ENCODE data around the gene CHADL.

DNA sequence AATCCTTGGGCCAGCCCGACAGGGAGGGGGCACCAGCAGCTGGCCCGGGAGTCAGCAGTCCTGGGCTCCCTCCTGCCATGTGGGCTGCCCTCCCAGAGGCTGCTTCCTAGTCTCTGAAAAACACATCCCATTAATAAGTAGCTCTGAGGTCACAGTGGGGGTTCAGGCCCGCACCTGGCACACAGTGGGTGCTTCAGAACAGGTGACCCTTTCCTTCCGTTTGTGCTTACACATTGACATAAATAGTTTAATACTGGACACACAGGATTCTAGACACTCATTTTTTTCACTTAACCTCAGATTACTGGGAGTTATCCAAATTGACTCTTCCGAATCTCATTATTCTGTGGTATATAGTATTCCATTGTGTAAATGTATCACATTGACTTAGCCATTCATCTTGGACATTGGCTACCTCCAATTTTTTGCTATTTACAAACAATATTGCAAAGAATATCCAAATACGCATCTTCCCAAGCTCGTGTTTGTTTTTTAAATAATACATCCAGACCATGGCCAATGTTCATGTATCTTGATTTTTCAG lies 474 bp upstream of the CHADL start:
- TF ChIP-seq GATA3 (IDR thresholded peaks at IDR 0.05; ENCODE audit: low read depth, low read length) (no peak), GATA2 (IDR thresholded peaks at IDR 0.05; ENCODE audit: low read depth, low read length) (no peak)

Measured in SH-SY5Y (cell line).